ENCODE data around the gene EP400.

EP400 gene

GRCh38 chr12:131927110-131928079, 22.3 kb upstream of the EP400 start:
- DNase-seq = no peak

GRCh38 chr12:131928080-131928710, 21.5 kb upstream of the EP400 start:
- no peak for DNase-seq

- DNase-seq = peak; percentile 94
Observed at GRCh38 chr12:131928711-131929580, 20.8 kb upstream of the EP400 start, which contains the start of gene PUS1. TSS of gene PUS1 (plus strand) at chr12:131929276. CDS start at chr12:131929723, 447 bp downstream.

GRCh38 chr12:131929581-131930456, 19.9 kb upstream of the EP400 start:
- DNase-seq = peak; percentile 38

GRCh38 chr12:131930510-131930909, 19.2 kb upstream of the EP400 start:
- DNase-seq = no peak

- DNase-seq = no peak
Observed at GRCh38 chr12:131933387-131933786, 16.4 kb upstream of the EP400 start.

GRCh38 chr12:131934535-131934934, 15.2 kb upstream of the EP400 start:
- DNase-seq = no peak

- no peak for DNase-seq
Observed at GRCh38 chr12:131938082-131938481, 11.7 kb upstream of the EP400 start.

- DNase-seq = no peak
Observed at GRCh38 chr12:131939007-131939406, 10.7 kb upstream of the EP400 start.

GRCh38 chr12:131940141-131940547, 9.6 kb upstream of the EP400 start:
- no peak for DNase-seq

GRCh38 chr12:131941116-131941986, 8.4 kb upstream of the EP400 start:
- no peak for DNase-seq

GRCh38 chr12:131941987-131942341, 7.8 kb upstream of the EP400 start:
- no peak for DNase-seq

GRCh38 chr12:131942671-131943070, 7.1 kb upstream of the EP400 start:
- no peak for DNase-seq

GRCh38 chr12:131943389-131943788, 6.4 kb upstream of the EP400 start:
- no peak for DNase-seq

- no peak for DNase-seq
Observed at GRCh38 chr12:131943876-131944275, 5.9 kb upstream of the EP400 start.

GRCh38 chr12:131944601-131945251, 5.0 kb upstream of the EP400 start:
- no peak for DNase-seq

GRCh38 chr12:131946757-131947156, 3.0 kb upstream of the EP400 start:
- no peak for DNase-seq

GRCh38 chr12:131947482-131948027, 2.2 kb upstream of the EP400 start:
- no peak for DNase-seq

- DNase-seq = no peak
Observed at GRCh38 chr12:131948166-131948712, 1.5 kb upstream of the EP400 start.

Measured in stimulated activated CD4-positive, alpha-beta T cell treated with anti-CD3 and anti-CD28 coated beads, Interleukin-4, amount 100 ng/mL, for 24 hours (primary cell).